ENCODE results near the gene ZNF614. TPM values are rescaled to one million over a fixed set of nuclear protein-coding genes. Genes with fewer than 3 reads are reported as not detected.
A peak's percentile ranks its signal among the peaks of the same experiment; 100 is the strongest.

The ZNF614 gene
- total and polyA plus RNA-seq, 2 of the 13 experiments (the other 11 are each of a cell fraction or from before 2014, with no cell fraction given) = 13.0 to 22.8 TPM

GRCh38 chr19:51986309-51987291 is 41.6 kb downstream of the ZNF614 start, which contains the start of gene ZNF350 (continued):
- TF ChIP-seq ZHX2 (IDR thresholded peaks at IDR 0.05; ENCODE audit: low read depth) (peak; percentile 66; the same call in 1 of the 2 replicates), ZHX2 (CRISPR knock-in tag; IDR thresholded peaks at IDR 0.05; ENCODE audit: borderline replicate concordance) (peak; percentile 91; the same call in 1 of the 2 replicates), ZBTB38 (CRISPR knock-in tag; IDR thresholded peaks at IDR 0.05) (no peak), NAIF1 (CRISPR knock-in tag; IDR thresholded peaks at IDR 0.05; ENCODE audit: borderline replicate concordance) (no peak), SMARCE1 (IDR thresholded peaks at IDR 0.05; ENCODE audit: borderline replicate concordance) (no peak), HCFC1 (IDR thresholded peaks at IDR 0.05; ENCODE audit: low read depth, low read length) (peak; percentile 90), LRRFIP1 (CRISPR knock-in tag; conservative IDR thresholded peaks at IDR 0.05) (no peak), ZNF256 (CRISPR knock-in tag; conservative IDR thresholded peaks at IDR 0.05) (no peak; the same call in 1 of the 2 replicates), NFE2 (CRISPR knock-in tag; IDR thresholded peaks at IDR 0.05) (no peak), MAFF (IDR thresholded peaks at IDR 0.05; ENCODE audit: low read depth, low read length) (peak; percentile 37), POLR2G (IDR thresholded peaks at IDR 0.05; ENCODE audit: low read depth, low read length) (peak; percentile 80), PAXIP1 (CRISPR knock-in tag; conservative IDR thresholded peaks at IDR 0.05) (0 out of 2 replicates have a peak, but pooled peaks have one; percentile 15), ZNF766 (CRISPR knock-in tag; IDR thresholded peaks at IDR 0.05; ENCODE audit: borderline replicate concordance) (peak; percentile 44; the same call in 1 of the 2 replicates), KMT2A (CRISPR knock-in tag; IDR thresholded peaks at IDR 0.05) (peak; percentile 89), SAFB2 (CRISPR knock-in tag; IDR thresholded peaks at IDR 0.05; ENCODE audit: borderline replicate concordance, low read depth) (no peak), ZNF451 (CRISPR knock-in tag; IDR thresholded peaks at IDR 0.05) (no peak), NFRKB (IDR thresholded peaks at IDR 0.05) (no peak), ZNF124 (CRISPR knock-in tag; IDR thresholded peaks at IDR 0.05) (peak; percentile 96)

All from HepG2 (cell line).